Limb (tissue), 2 donors: Measurements from ENCODE around the gene TRIM62.

Source experiments
- DNase-seq, 2 donors: peaks; one replicate each; pipeline ENCODE4 v3.0.0-alpha.2; 2016; ENCODE audit errors: extremely low spot score in 2 of 2

The TRIM62 gene

GRCh38 chr1:33181921-33182341, at the start of gene TRIM62:
Gene TRIM62, minus strand, starts transcription at chr1:33182043. Its CDS starts 611 bp downstream, at chr1:33181432.
- DNase-seq, result peak; percentile 88 to 93

- no peak for DNase-seq
Observed at GRCh38 chr1:33231166-33231565, 49.3 kb upstream of the TRIM62 start.

- DNase-seq, result peak in 1 of 2 donors; percentile 60
Observed at GRCh38 chr1:33228935-33229487, 47.2 kb upstream of the TRIM62 start.

- DNase-seq, result no peak
Observed at GRCh38 chr1:33225586-33225985, 43.7 kb upstream of the TRIM62 start.

GRCh38 chr1:33224166-33224707, 42.4 kb upstream of the TRIM62 start:
- no peak for DNase-seq

GRCh38 chr1:33222381-33222780, 40.5 kb upstream of the TRIM62 start:
- DNase-seq, result no peak

- DNase-seq, result no peak
Observed at GRCh38 chr1:33221385-33221758, 39.5 kb upstream of the TRIM62 start.

GRCh38 chr1:33220676-33221384, 39.0 kb upstream of the TRIM62 start:
- no peak for DNase-seq

GRCh38 chr1:33219886-33220661, 38.2 kb upstream of the TRIM62 start:
- DNase-seq, result no peak

GRCh38 chr1:33211972-33212371, 30.1 kb upstream of the TRIM62 start:
- DNase-seq, result no peak

- DNase-seq, result no peak
Observed at GRCh38 chr1:33206340-33206739, 24.5 kb upstream of the TRIM62 start.

- no peak for DNase-seq
Observed at GRCh38 chr1:33195556-33195955, 13.7 kb upstream of the TRIM62 start.

GRCh38 chr1:33191731-33192275, 10.0 kb upstream of the TRIM62 start:
- no peak for DNase-seq

- no peak for DNase-seq
Observed at GRCh38 chr1:33190701-33191100, 8.9 kb upstream of the TRIM62 start.

GRCh38 chr1:33188572-33189275, 6.9 kb upstream of the TRIM62 start:
- DNase-seq, result no peak

GRCh38 chr1:33186936-33187335, 5.1 kb upstream of the TRIM62 start:
- no peak for DNase-seq

- no peak for DNase-seq
Observed at GRCh38 chr1:33185541-33185940, 3.7 kb upstream of the TRIM62 start.

GRCh38 chr1:33183306-33183705, 1.5 kb upstream of the TRIM62 start:
- DNase-seq, result no peak

- no peak for DNase-seq
Observed at GRCh38 chr1:33182896-33183295, 1.1 kb upstream of the TRIM62 start.

GRCh38 chr1:33182401-33182841, 578 bp upstream of the TRIM62 start:
- peak; percentile 79 to 84 for DNase-seq
